ENCODE measurements around the gene APOB. TPM values are rescaled to one million over a fixed set of nuclear protein-coding genes. Genes with fewer than 3 reads are reported as not detected.

The APOB gene
- total and polyA plus RNA-seq, 2 of the 13 experiments (the other 11 are each of a cell fraction or from before 2014, with no cell fraction given), result 1,569 to 2,515 TPM

GRCh38 chr2:21005700-21006422 is 38.0 kb downstream of the APOB start (continued):
- TF ChIP-seq, protein P1, sequence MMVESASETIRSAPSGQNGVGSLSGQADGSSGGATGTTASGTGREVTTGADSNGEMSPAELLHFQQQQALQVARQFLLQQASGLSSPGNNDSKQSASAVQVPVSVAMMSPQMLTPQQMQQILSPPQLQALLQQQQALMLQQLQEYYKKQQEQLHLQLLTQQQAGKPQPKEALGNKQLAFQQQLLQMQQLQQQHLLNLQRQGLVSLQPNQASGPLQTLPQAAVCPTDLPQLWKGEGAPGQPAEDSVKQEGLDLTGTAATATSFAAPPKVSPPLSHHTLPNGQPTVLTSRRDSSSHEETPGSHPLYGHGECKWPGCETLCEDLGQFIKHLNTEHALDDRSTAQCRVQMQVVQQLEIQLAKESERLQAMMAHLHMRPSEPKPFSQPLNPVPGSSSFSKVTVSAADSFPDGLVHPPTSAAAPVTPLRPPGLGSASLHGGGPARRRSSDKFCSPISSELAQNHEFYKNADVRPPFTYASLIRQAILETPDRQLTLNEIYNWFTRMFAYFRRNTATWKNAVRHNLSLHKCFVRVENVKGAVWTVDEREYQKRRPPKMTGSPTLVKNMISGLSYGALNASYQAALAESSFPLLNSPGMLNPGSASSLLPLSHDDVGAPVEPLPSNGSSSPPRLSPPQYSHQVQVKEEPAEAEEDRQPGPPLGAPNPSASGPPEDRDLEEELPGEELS (CRISPR knock-in tag; IDR thresholded peaks at IDR 0.05), result no peak
- TF ChIP-seq PATZ1 (CRISPR knock-in tag; IDR thresholded peaks at IDR 0.05), result no peak
- TF ChIP-seq ZNF737 (CRISPR knock-in tag; IDR thresholded peaks at IDR 0.05; ENCODE audit: borderline replicate concordance), result no peak
- TF ChIP-seq MXD4 (CRISPR knock-in tag; IDR thresholded peaks at IDR 0.05), result 0 out of 2 replicates have a peak, but pooled peaks have one; percentile 29
- no peak for TF ChIP-seq PRDM10 (CRISPR knock-in tag; IDR thresholded peaks at IDR 0.05; ENCODE audit: low read depth)
- TF ChIP-seq SMYD3 (CRISPR knock-in tag; IDR thresholded peaks at IDR 0.05), result no peak
- TF ChIP-seq, protein P2, sequence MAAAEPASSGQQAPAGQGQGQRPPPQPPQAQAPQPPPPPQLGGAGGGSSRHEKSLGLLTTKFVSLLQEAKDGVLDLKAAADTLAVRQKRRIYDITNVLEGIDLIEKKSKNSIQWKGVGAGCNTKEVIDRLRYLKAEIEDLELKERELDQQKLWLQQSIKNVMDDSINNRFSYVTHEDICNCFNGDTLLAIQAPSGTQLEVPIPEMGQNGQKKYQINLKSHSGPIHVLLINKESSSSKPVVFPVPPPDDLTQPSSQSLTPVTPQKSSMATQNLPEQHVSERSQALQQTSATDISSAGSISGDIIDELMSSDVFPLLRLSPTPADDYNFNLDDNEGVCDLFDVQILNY (CRISPR knock-in tag; conservative IDR thresholded peaks at IDR 0.05), result no peak
- TF ChIP-seq ZNF232 (CRISPR knock-in tag; IDR thresholded peaks at IDR 0.05; ENCODE audit: borderline replicate concordance), result no peak; the same call in 1 of the 2 replicates
- no peak for TF ChIP-seq CC2D1A (CRISPR knock-in tag; IDR thresholded peaks at IDR 0.05)
- no peak for TF ChIP-seq SALL2 (CRISPR knock-in tag; IDR thresholded peaks at IDR 0.05)
- TF ChIP-seq ZNF709 (CRISPR knock-in tag; IDR thresholded peaks at IDR 0.05), result no peak; the same call in 1 of the 2 replicates
- no peak for TF ChIP-seq TBL1XR1 (IDR thresholded peaks at IDR 0.05; ENCODE audit: borderline replicate concordance, low read length, partially characterized antibody)
- TF ChIP-seq TRIM24 (CRISPR knock-in tag; IDR thresholded peaks at IDR 0.05), result no peak
- no peak for TF ChIP-seq HMGA1 (CRISPR knock-in tag; conservative IDR thresholded peaks at IDR 0.05)
- no peak for TF ChIP-seq ZNF784 (CRISPR knock-in tag; IDR thresholded peaks at IDR 0.05; ENCODE audit: borderline replicate concordance)
- no peak; the same call in 1 of the 2 replicates for TF ChIP-seq POGZ (CRISPR knock-in tag; IDR thresholded peaks at IDR 0.05)
- TF ChIP-seq PHF5A (CRISPR knock-in tag; IDR thresholded peaks at IDR 0.05; ENCODE audit: low read depth, unreplicated experiment), result peak; percentile 5
- TF ChIP-seq CERS6 (CRISPR knock-in tag; IDR thresholded peaks at IDR 0.05), result no peak
- TF ChIP-seq SP5 (CRISPR knock-in tag; IDR thresholded peaks at IDR 0.05; ENCODE audit: borderline replicate concordance, low read depth), result no peak

Measured in HepG2 (cell line).